ENCODE measurements around the gene ATG9B. TPM values are rescaled to one million over a fixed set of nuclear protein-coding genes. Genes with fewer than 3 reads are reported as not detected.

The ATG9B gene
- polyA plus RNA-seq, 1 experiment, result 0.06 TPM

DNA sequence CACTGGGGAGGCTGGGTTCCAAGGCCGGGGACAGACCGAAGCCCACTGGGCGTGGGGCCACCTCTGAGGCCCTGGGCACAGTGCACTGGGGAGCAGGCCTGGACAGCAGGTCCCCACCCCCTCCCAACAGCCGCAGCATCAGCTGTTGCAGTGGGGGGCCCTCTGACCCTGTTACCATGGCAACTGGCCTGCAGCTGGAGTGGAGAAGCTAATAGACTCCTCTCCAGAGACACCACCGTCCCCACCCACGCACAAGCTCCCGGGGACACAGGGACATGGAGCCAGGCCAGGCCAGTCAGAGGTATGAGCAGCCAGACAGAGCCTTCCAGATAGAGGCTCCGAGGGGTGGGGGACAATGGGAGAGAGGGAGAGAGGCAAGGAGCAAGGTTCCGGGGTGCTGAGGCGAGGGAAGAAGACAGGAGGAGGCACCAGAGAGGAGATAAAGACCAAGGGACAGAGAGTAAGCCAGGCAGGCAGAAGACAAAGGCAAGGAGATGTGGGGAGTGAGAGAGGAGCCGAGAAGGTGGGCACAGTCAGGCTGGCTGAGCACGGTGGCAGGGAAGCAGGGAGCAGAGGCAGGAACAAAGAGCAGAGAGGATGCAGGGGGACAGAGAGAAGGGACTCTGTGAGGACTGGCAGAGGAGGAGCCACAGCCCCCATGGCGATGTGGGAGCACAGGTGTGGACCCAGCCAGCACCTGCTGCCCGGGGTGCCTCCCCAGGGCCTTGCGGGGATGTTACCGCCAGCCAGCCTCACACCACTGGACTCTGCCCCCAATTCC lies 52.9 kb downstream of the ATG9B start:
- TF ChIP-seq, protein P1, sequence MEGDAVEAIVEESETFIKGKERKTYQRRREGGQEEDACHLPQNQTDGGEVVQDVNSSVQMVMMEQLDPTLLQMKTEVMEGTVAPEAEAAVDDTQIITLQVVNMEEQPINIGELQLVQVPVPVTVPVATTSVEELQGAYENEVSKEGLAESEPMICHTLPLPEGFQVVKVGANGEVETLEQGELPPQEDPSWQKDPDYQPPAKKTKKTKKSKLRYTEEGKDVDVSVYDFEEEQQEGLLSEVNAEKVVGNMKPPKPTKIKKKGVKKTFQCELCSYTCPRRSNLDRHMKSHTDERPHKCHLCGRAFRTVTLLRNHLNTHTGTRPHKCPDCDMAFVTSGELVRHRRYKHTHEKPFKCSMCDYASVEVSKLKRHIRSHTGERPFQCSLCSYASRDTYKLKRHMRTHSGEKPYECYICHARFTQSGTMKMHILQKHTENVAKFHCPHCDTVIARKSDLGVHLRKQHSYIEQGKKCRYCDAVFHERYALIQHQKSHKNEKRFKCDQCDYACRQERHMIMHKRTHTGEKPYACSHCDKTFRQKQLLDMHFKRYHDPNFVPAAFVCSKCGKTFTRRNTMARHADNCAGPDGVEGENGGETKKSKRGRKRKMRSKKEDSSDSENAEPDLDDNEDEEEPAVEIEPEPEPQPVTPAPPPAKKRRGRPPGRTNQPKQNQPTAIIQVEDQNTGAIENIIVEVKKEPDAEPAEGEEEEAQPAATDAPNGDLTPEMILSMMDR (IDR thresholded peaks at IDR 0.05; ENCODE audit: low read depth, low read length), result no peak
- ChIA-PET POLR2A (no interaction called here), CTCF (interaction anchor here (1.4 to 2.4 kb wide), 2 partner anchors 8 to 14 kb away, joined by 5 to 9 read pairs; no protein-coding TSS in a partner anchor)
- no peak for DNase-seq (ENCODE audit: low read depth, low spot score)
- no peak overlapping the region for H3K27ac ChIP-seq (ENCODE audit: low read depth, low read length)
- H3K27me3 ChIP-seq (ENCODE audit: control insufficient read depth, insufficient read depth, low read length), result peaks cover 80% of the 10 kb centered on the region
- peaks cover 7% of the 10 kb centered on the region; the same call in 1 of the 2 replicates for H3K9me3 ChIP-seq (ENCODE audit: control insufficient read depth, insufficient read depth, low read length)
- H3K4me3 ChIP-seq (ENCODE audit: low read depth, low read length), result no peak overlapping the region

DNA sequence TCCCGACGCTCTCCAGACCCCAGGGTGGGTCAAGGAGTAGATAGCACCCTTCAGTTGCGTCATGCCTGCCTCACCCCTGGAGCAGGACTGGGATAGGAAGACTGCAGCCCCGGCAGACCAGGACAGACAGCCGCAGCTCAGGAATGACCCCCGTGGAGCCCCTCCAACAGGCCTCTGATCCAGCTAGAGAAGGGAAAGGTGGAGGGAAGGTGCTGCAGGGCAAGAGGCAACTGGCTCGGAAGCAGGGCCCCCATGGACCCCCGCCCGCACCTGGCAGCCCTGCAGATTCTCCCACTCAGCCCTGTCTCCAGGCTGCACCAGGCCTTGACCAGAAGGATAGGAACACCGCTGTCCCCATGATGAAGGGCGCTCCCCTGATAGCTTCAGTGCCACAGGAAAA lies 53.9 kb downstream of the ATG9B start:
- DNase-seq (ENCODE audit: low read depth, low spot score), result no peak
- Histone ChIP-seq H3K9me3 (ENCODE audit: control insufficient read depth, insufficient read depth, low read length) (peaks cover 7% of the 10 kb centered on the region; the same call in 1 of the 2 replicates), H3K27ac (ENCODE audit: low read depth, low read length) (no peak overlapping the region), H3K27me3 (ENCODE audit: control insufficient read depth, insufficient read depth, low read length) (peaks cover 76% of the 10 kb centered on the region), H3K4me3 (ENCODE audit: low read depth, low read length) (no peak overlapping the region)
- TF ChIP-seq, protein P1 (IDR thresholded peaks at IDR 0.05; ENCODE audit: low read depth, low read length), result no peak
- ChIA-PET POLR2A (interaction anchor here (1.2 kb wide), 1 partner anchor 9 kb away, joined by 4 read pairs; no protein-coding TSS in a partner anchor), CTCF (interaction anchor here (1.4 kb wide), 1 partner anchor 15 kb away, joined by 5 read pairs; no protein-coding TSS in a partner anchor)

DNA sequence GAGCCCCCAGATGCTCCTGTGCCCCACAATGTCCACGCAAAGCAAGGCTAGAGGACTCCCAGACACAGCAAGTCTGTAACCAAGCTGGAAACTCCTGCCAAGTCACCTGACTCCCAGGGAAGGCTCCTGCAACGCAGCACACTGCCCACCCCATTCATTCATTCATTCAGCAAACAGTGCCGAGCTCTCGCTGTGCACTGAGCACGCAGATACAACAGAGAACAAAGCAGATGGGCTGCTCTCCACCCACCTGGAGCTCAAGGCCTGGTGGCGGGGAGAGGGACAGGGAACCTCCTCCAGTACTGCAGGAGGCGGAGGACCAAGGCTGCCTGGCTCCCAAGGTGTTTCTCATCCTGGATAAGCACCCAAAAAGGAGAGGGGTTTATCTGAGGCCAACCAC lies 54.8 kb downstream of the ATG9B start:
- DNase-seq (ENCODE audit: low read depth, low spot score), result no peak
- ChIA-PET CTCF (interaction anchor here (0.8 kb wide), 1 partner anchor 16 kb away, joined by 4 read pairs; no protein-coding TSS in a partner anchor), POLR2A (interaction anchor here (0.6 to 1.2 kb wide), 3 partner anchors 9 to 58 kb away, joined by 3 to 4 read pairs (median 4); partner anchors contain the start of gene ABCB8)
- Histone ChIP-seq H3K9me3 (ENCODE audit: control insufficient read depth, insufficient read depth, low read length) (peaks cover 7% of the 10 kb centered on the region; the same call in 1 of the 2 replicates), H3K4me3 (ENCODE audit: low read depth, low read length) (no peak overlapping the region), H3K27ac (ENCODE audit: low read depth, low read length) (no peak overlapping the region), H3K27me3 (ENCODE audit: control insufficient read depth, insufficient read depth, low read length) (peaks cover 77% of the 10 kb centered on the region)
- TF ChIP-seq, protein P1 (IDR thresholded peaks at IDR 0.05; ENCODE audit: low read depth, low read length), result no peak

DNA sequence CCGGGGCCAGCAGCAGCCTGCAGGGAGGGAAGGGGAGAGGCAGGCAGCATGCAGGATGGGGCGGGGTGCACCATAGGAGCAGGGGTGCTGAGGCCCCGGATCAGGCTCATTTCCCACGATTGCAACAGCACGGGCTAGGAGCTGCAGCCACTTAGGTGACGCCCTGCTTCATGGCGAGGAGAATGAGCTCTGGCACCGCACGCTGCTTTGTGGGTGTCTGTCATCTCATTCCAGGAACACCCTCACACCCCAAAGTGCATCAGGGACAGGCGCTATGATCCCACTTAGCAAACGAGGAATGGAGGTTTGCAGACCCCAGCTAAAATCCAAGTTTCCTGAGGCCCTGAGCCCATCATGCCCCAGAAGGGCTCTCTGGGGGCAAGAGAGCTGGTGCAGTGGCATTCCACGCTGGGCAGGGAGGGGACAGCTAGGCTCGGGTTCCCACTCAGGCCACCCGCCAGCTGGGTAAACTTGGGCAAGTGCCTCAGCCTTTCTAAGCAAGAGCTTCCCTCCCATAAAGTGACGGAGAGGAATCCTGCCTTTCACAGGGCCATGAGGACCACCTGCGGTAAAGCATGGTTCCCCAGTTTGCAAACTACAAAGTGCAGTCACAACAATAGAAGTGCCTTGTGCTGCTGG lies 55.4 kb downstream of the ATG9B start:
- Histone ChIP-seq H3K4me3 (ENCODE audit: low read depth, low read length) (no peak overlapping the region), H3K27me3 (ENCODE audit: control insufficient read depth, insufficient read depth, low read length) (peaks cover 75% of the 10 kb centered on the region), H3K27ac (ENCODE audit: low read depth, low read length) (no peak overlapping the region), H3K9me3 (ENCODE audit: control insufficient read depth, insufficient read depth, low read length) (peaks cover 5% of the 10 kb centered on the region; the same call in 1 of the 2 replicates)
- ChIA-PET CTCF (interaction anchor here (0.8 to 2.0 kb wide), 2 partner anchors 17 to 68 kb away, joined by 4 to 6 read pairs; no protein-coding TSS in a partner anchor), POLR2A (interaction anchor here (0.6 kb wide), 2 partner anchors 27 to 59 kb away, joined by 3 to 4 read pairs; partner anchors contain the start of gene ABCB8)
- DNase-seq (ENCODE audit: low read depth, low spot score), result no peak
- TF ChIP-seq, protein P1 (IDR thresholded peaks at IDR 0.05; ENCODE audit: low read depth, low read length), result no peak

All from AG04450 (cell line).